HG02970 (cell line): ENCODE measurements around the gene ATXN1.
"Not testable (repeated sequence)": the region's sequence is repeated elsewhere in the genome, so short reads cannot be mapped to it uniquely, and the experiment has no call there.

Experiments
- ATAC-seq: cut with Tn5 transposase; IDR thresholded peaks from one replicate; pipeline ENCODE4 v1.9.1; 2021; ENCODE audit warnings: mild to moderate bottlenecking, moderate library complexity, moderate number of reproducible peaks; ENCODE audit not compliant: unreplicated experiment, low FRiP score

Gene ATXN1

DNA sequence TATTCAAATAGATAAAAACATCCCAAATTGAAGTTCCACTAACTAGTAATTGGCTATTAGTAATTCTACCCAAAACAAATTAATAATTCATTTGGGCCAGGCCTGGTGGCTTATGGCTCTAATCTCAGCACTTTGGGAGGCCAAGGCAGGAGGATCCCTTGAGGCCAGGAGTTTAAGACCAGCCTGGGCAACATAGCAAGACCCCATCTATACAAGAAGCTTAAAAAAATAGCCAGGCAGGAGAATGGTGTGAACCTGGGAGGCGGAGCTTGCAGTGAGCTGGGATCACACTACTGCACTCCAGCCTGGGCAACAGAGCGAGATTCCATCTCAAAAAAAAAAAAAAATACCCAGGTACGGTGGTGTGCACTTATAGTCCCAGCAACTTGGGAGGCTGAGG is 379.3 kb downstream of the ATXN1 start:
- not testable (repeated sequence) for ATAC-seq

DNA sequence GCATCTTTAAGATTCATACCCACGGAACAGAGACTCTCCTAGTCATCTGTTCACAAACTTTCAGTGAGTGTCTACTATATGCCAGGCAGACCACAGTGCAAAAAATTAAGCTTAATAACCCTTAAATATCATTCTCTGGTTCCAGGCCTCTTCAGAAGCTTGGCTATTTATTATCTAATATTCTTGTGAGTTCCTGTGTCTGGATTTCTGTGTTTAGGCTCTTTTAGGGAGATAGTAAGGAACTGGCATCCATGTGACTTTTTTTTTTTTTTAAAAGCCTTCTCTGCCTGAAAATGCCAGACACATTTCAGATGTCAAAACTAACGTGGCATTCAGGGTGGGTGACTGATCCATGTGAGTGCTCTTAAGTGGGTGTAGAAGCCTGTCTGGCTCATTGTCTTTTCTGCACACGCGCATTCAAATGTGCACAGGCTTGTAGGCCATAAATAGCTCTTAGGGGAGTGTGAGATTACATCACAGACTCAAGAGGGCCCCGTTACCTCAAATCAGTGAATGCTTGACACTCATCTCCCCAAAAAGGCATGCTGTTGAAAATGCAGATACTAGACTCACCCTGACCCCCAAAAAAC is 380.9 kb downstream of the ATXN1 start:
- ATAC-seq: no peak

DNA sequence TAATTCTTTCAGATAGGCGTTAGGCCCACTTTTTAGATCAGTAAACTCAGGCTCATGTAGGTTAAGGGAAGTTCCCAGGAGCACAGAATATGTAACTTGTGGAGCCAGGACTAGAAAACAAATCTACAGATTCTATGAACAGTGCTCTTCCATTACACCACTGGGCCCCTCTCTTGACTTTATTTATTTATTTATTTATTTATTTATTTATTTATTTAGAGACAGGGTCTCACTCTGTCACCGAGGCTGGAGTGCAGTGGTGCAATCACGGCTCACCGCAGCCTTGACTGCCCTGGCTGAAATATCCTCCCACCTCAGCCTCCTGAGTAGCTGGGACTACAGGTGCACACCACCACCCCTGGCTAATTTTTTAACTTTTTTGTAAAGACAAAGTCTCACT is 382.9 kb downstream of the ATXN1 start:
- ATAC-seq: not testable (repeated sequence)

DNA sequence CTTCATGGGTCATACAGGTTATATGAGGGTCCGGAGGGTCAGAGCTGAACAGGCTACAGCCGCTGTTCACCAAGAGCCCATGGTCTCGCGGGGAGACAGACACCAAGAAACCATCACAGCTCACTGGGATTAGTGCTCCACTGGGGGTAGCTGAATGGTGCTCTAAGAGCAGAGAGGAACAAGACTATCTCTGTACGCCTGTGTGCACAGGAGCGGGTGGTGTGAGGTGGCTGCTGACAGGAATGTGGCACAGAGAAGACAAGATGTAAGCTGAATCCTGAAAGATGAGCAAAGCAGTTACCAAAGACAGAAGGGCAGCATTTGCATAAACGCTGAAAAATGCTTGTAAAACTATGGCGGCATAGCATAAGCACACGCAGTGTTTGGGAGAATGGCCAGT is 383.8 kb downstream of the ATXN1 start:
- ATAC-seq: no peak

DNA sequence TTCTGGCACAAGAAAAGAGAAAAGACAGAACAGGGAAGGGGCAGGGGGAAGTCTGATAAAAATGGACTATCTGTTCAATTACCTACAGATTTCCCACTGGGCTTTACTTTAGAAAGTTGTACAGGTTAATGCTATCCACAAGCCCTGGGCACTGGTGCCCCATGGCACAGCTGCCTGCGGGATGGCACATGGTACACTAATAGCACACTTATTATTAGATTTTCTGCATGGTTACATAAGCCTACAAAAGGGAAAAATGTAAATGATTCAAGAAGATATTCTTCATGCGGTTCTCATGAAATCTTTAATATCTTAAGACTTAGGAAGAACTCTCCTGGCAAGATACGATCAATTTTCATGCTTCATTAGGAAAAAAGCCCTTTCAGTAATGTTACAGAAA is 385.4 kb downstream of the ATXN1 start:
- no peak for ATAC-seq

DNA sequence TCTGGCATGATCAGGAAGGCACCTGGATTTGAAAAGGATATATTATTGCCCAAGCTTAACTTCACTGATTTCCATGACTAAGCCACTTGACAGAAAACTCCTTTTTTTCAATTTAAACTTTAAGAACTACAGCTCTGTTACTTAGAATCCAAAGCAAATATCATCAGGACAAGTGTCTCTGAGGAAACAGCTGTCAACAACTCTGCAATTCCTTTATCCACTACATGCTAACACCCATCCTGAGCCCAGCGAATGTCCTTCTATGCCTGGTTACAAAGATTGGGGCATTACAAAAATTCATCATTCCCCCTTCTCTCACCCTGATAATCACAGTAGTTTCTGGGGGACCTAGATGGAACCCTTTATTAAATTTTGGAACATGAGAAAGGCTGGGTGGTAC is 386.1 kb downstream of the ATXN1 start:
- no peak for ATAC-seq

DNA sequence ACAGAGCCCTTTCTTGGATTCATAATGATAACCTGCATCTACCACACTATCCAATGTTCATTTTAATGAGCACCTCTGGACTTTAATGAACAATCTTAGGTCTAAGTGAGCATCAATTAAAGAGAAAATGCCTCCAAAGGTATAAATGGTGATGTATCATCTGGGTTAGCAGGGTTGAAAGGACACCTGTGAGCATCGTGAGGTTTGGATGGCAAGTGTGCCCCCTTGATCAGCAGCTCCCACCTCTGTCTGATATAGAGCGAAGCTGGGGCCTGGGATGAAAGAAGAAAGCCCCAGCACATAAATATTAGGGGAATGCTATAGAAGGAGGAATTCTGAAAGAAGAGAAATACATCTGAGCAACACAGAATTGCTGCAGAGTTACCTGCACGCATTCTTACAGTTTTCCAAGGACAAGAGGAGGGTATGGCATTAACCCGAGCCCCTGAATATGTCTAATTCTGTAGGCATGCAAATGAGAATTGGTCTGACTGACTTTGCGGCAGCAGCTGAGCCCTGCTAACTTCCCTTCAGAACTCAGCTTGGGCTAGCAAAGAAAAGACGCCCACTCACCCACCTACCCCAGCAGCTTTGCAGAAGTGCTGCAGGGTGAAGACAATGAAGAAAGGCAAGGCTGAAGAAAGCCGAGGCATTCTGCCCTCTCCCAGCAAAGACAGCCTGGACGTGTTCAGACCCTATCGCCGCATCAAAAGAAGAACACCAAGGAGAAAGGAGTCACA is 386.6 kb downstream of the ATXN1 start:
- no peak for ATAC-seq

DNA sequence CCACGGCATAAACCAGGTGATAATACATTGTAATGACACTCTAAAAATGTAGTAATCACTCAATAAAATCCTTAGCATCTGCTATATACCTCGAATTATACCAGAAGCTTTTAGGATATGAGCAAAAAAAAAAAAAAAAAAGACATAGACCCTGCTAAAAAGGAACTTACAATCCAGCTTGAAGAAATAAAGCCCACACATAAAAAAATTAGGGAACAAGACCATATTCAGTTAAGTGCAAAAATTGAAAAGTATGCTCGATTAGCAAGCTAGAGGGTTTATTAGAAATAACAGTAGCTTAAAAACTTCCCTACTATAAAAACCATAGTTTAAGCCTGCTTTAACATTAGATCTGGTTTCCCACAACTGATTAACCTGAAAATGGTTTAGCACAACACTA is 387.2 kb downstream of the ATXN1 start:
- no peak for ATAC-seq

DNA sequence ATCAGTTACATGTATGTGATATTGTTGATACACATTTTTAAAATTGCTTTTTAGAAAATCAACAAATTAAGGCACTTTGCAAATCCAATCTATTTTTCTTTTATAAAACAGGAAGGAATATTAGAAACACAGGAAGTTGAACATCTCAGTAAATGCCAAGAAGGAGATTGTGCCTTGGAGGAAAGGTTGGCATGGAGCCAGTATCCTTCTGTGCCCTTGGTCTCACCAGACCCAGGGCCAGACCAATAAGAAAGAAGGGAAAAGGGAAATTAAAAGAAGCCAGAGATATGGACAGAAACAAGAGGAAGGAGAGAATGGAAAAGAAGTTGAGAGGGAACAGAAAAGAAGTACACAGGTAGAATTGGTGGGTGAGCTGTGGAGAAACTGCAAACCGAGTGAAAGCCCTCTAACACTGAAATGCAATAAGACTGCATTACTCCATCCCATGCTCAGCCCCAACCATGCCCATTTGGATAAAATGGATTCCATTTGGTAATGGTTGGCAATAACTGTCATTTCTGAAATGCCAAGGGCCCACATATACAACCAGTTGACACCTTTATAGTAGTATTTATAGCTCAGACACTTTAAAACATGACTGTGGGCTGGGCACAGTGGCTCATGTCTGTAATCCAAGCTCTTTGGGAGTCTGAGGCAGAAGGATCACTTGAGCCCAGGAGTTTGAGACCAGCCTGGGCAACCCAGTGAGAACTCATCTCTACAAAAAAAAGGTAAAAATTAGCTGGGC is 389.1 kb downstream of the ATXN1 start:
- no peak for ATAC-seq

DNA sequence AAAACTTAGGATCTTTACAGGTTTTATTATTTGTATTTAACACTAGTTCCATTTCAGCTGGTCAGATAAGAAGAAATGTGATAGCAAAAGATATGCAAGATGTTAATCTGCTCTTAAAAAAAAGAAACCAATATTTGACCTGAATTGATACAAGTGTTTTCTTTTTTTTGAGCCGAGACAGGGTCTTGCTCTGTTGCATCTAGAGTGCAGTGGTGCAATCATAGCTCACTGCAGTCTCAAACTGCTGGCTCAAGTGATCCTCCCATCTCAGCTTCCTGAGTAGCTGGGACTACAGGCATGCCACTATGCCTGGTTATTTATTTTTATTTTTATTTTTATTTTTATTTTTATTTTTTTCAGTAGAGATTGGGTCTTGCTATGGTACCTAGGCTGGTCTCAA is 389.9 kb downstream of the ATXN1 start:
- ATAC-seq: no peak

DNA sequence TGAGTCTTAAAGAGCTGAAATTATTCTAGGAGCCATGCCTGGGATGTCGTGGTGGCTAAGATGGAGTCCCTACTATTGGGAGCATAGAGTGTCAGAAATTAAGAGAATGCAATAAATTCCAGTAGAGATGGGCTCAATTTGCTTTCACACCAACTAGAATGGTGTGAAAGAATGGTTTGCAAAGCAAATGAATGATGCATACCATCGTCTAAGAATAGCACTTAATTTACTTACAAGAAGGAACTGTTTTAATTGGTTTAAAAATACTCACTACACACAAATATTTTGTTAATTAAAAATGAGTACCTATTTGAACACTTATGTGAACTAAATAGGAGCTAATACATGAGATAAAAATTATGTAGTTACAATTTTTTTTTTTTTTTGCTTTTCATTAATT is 390.3 kb downstream of the ATXN1 start:
- no peak for ATAC-seq

DNA sequence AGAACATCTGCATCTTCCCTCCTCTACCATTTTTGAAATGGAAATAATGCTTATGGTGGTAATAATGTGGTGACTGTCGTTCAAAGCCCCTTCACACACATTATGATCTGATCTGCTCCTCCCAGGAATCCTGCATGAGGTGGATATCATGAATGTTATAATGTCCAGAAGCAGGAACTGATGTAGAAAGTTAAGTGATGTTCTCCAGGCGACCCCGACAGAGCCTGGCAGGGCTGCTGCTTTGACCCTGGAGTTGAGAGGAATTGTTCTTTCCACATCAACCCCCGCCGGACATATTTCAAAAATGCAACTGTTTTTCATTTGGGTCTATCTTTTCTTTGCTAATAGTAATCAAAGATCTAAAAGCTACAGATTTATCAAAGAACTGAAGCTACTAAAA is 391.3 kb downstream of the ATXN1 start:
- ATAC-seq: no peak

DNA sequence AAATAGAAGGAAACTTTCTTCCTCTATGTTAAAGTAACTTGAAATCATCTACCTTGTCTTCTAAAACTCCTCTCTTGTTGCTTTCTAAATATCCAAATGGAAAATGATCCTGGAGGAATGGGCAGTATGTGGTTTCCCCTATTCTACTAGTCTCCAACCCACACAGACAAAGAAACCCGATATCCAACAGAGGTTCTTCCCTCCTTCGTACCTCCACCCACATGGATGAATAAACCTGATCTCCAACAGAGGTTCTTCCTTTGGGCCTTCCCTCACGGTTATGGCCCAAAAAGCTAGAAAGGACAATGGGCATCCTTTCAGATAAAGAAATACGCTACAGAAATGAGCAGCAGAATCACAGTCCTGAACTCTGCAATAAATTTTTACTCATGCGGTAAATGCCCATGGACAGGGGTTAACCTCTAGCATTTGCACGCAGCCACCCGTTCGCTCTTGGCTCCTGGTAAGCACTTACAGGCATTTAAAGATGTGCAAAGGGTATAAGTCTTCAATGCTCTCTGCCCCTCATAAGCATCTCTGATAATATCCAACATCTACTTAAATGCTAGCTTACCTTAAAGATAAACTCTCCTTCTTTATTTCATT is 392.0 kb downstream of the ATXN1 start:
- ATAC-seq: no peak

DNA sequence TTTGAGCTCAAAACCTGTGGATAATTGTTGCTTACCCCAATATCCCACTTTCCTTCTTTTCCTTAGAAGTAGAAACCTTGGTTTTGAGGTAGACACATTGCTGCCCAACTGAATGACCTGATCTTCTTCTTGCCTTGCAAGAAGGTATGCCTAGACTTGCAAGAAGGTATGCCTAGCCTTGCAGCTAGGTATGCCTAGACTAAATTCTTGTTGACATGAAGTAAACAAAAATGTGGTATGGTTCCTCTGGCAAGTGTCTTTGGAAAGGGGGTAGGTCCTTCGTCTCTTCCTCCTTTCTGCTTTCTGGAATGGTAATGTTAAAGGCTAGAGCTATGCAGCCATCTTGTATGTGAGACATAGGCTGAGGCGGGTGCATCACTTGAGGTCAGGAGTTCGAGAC is 393.7 kb downstream of the ATXN1 start:
- ATAC-seq: no peak

DNA sequence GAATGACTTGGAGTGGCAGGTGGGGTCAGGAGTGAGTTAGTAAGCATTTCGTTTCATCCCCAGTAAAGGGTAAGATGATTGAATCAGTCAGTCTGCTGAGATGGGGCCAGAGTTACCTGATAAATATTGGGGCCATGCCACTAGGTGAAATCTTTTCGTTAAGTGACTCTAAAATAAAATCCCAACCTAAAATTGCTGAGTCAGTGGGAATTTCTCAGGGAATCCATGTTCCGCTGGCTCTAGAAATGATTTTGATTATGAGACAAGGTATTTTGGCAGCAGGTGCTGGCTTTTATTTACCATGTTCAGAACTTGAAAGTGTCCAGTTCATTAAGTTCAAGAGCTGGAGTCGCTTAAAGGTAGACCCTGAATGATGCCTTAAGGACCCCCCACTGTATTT is 397.5 kb downstream of the ATXN1 start:
- ATAC-seq: no peak

DNA sequence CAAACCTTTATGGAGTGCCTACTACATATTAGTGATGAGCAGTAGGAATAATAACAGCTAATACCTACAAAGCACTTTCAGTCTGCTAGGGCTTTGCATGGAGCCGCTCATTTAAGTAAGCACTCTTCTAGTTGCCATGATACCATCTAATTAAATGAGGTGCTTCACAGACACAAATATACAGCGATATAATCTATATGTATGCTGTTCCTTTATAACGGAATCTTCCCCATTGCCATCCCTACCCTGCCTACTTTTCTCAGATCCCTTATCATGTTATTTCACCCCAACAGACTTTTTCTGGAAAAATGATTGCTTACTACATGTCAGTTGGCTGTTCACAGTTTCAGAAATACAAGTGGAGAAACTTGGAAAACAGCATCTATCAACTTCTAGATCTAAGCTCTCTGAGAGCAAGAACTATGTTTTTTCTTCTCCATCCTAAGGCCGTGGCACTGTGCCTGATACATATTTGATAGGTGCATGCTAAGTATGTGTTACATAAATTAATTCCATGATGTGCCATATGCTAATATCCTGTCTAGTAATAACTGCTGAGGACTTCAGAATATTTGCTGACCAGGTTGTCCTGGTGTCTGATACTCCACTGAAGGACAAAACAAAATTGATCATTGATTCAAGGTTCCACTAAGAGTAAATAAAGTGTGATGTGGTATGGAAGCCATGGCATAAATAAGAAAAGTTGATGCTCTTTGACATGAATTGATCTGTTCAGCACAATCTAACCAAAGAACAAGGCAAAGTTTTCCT is 398.3 kb downstream of the ATXN1 start:
- ATAC-seq: no peak

DNA sequence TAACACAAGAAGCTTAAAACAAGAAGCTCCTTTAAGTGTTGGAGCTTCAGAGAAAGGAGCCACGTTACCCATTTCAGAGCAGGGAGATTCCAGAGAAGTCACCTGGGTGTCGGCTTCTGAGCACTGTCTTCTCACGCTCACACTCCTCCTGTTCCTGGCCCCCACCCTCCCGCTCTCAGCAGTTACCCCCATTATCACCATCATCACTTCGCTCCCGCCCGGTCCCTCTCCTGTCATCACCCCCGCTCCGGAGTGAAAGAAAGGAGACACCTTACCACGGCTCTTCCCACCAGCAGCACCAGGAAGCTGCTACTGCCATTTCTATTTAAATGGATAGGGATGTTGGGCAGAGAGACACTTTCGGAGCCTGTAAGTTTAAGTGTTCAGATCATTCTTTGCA is 399.0 kb downstream of the ATXN1 start:
- ATAC-seq: no peak

DNA sequence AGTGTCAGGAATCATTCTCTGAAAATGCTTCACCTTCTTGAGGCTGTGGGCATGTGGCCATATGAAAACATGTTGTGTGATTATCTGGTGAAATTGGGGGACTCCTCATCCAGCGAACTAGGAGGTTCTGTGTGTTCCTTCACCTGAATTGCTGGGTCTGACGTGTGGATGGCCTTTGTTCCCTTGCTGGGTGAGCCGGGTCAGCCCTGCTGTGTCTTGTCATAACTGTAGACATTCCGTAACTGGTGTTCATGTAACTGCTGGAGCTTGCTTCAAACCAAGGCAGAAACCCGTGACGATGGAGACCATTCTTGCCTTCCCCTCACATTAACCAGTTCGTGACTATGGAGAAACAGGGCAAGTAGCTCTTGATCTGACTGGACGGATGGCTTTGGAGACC is 399.4 kb downstream of the ATXN1 start:
- no peak for ATAC-seq

DNA sequence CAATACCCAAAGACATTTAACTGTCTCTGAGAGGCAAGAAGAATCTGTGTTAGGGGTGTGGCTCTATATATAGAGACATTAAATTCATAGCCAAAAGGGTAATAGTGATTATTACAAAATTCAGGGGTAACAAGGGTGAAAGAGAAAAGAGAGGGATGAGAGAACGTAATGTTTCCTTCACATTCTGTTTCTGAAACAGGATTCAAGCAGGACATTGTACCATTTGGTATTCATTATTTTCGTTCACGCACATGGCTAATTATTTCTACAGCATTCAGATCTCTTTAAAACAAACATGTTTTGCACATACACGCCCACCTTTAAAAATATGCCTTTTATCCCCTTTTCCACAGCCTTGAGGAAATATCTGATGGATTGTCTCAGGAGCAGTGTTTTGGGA is 400.1 kb downstream of the ATXN1 start:
- no peak for ATAC-seq

DNA sequence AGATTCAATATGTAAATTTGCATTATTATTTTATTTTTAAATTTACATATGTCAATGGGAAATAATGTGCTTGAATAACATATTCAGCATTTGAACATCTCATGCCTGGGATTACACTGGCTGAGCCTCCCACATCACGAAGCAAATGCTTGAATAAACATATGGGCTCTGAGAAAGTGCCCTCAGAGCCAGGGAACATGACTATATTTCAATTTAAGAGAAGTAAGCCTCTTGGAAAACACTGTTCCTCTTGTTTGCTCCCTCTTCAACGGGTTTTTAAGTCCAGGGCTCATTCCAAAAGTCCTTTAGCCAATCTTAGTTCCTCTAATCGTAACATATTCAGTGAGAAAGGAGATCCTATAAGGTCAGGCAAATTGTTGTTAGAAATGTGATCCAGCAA is 400.9 kb downstream of the ATXN1 start:
- no peak for ATAC-seq

DNA sequence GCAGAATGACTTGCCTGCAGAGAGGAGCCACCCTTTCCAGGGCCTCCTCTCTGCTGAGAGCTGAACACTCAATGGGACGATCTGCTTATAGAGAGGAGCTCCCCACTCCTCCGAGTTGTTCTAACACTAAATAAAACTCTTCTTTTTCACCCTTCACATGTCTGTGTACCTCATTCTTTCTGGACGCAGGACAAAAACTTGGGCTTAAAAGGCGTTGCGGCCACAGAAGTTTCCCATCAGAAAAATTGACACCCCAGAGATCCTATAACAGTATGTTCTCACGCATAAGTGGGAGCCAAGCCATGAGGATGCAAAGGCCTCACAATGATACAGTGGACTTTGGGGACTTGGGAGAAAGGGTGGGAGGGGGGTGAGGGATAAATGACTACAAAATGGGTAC is 401.7 kb downstream of the ATXN1 start:
- no peak for ATAC-seq
